ENCODE data around the gene COA1.

Gene COA1

DNA sequence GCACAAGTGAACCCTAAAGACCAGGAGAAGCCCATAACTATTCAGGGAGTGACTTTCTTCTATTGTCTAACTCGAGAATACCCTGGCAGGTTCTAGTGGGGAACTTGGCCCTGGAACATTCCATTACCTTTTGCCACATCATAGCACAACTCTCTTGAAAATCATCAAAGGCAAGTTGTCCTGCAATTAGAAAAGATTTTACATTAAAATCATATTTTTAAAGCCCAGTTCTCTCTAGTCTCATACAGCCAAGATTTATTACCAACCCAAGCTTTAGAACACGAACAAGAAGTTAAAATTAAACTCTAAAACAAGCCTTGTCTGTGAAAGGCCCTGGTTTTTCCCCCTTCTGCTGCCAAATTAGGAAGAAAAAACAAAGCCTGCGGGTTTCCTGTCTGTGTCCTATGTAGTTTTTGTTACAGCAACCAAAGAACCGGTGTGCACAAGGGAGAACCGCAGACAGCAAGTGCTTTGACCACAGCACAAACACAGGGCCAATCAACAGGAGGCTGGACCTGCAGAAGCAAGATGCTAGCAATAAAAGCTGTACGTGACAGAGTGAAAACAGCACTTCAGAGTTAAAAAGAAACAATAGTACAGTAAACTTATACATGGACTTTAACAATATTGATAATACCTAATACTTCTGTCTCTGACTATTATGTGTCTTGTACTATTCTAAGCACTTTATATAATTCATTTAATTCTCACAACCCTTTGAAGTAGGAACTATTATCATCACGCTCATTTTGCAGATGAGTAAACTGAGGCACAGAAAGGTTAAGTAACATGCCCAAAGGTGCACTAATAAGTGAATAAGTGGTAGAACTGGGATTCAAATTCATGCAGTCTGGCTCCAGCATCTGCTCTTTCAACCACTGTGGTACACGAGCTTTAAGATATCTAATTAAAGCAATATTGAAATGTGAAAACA lies 80.6 kb downstream of the COA1 start:
- TF ChIP-seq CTCF (IDR thresholded peaks at IDR 0.05; ENCODE audit: low read depth, low read length), result no peak
- no peaks in the 10 kb centered on the region for H3K27me3 ChIP-seq
- H3K36me3 ChIP-seq, result peaks cover 41% of the 10 kb centered on the region
- DNase-seq, result no peak
- H3K4me3 ChIP-seq (ENCODE audit: low read depth, low read length), result no peak overlapping the region
- H3K4me1 ChIP-seq, result peaks cover 18% of the 10 kb centered on the region
- H3K9me3 ChIP-seq, result no peaks in the 10 kb centered on the region

- peak; percentile 64 for DNase-seq
- no peak overlapping the region for H3K4me3 ChIP-seq (ENCODE audit: low read depth, low read length)
- TF ChIP-seq CTCF (IDR thresholded peaks at IDR 0.05; ENCODE audit: low read depth, low read length), result no peak
- peaks cover 18% of the 10 kb centered on the region for H3K4me1 ChIP-seq
- H3K27me3 ChIP-seq, result no peaks in the 10 kb centered on the region
- H3K9me3 ChIP-seq, result no peaks in the 10 kb centered on the region
- peaks cover 41% of the 10 kb centered on the region for H3K36me3 ChIP-seq
Observed at GRCh38 chr7:43647673-43648472, 81.5 kb downstream of the COA1 start.

DNA sequence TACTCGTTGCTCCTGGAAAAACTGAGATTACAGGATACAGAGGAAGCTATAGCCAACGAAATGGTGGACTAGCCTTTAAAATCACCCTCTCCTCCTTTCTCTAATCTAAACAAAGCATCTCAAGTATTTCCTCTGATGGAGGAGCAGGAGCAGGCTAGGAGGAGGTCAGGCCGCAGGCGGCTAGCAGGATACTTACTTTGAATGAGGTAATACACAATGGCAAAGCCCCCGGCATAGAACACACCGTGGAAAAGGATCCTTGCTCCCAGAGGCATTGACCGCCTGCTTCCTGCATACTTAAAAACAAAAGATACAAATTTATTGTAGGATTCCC lies 82.0 kb downstream of the COA1 start:
- no peak for DNase-seq
- H3K27me3 ChIP-seq, result no peaks in the 10 kb centered on the region
- H3K36me3 ChIP-seq, result peaks cover 41% of the 10 kb centered on the region
- no peak overlapping the region for H3K4me3 ChIP-seq (ENCODE audit: low read depth, low read length)
- no peak for TF ChIP-seq CTCF (IDR thresholded peaks at IDR 0.05; ENCODE audit: low read depth, low read length)
- peaks cover 18% of the 10 kb centered on the region for H3K4me1 ChIP-seq
- H3K9me3 ChIP-seq, result no peaks in the 10 kb centered on the region

DNA sequence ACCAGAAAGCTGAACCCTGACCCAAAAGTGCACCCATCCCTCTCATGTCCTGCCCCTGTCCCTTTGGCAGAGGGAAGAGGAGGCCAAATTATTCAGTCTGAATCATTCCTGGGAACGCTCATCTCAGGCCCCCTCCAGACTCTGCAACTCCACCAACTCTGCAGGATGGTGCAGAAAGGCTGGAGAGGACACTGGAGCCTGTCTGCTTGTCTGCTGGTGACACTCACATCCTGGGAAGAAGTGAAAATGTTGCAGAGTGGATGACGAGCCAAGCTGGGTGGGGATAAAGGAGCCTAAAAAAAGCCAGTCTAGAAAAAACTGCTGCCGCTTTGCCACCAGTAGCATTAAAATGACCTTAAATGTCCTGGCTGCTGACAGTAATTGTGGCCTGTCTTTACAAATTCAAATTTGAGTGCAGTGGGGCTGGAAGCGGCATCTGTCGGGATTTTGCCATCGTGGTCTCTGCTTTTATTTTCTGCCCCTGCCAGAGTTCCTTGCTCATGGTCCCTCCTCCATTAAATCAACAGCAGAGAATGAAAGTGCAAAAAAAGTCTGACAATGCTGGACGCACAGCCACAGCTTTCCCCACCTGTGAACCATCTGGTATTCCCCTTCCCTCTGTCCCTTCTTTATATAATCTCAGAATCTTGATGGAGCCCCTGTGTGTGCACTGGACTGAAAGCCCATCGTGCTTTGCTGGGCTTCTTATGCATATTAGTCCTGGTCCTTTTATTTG lies 82.6 kb downstream of the COA1 start:
- Histone ChIP-seq H3K4me1 (peaks cover 18% of the 10 kb centered on the region), H3K27me3 (no peaks in the 10 kb centered on the region), H3K4me3 (ENCODE audit: low read depth, low read length) (no peak overlapping the region), H3K9me3 (no peaks in the 10 kb centered on the region), H3K36me3 (peaks cover 37% of the 10 kb centered on the region)
- no peak for TF ChIP-seq CTCF (IDR thresholded peaks at IDR 0.05; ENCODE audit: low read depth, low read length)
- no peak for DNase-seq

GRCh38 chr7:43645699-43646226 lies 83.6 kb downstream of the COA1 start:
- Histone ChIP-seq H3K27me3 (no peaks in the 10 kb centered on the region), H3K9me3 (no peaks in the 10 kb centered on the region), H3K4me1 (peaks cover 18% of the 10 kb centered on the region), H3K36me3 (peaks cover 38% of the 10 kb centered on the region), H3K4me3 (ENCODE audit: low read depth, low read length) (no peak overlapping the region)
- TF ChIP-seq CTCF (IDR thresholded peaks at IDR 0.05; ENCODE audit: low read depth, low read length), result no peak
- no peak for DNase-seq
